WERI-Rb-1 (cell line): ENCODE results near the gene TAP2.
A peak's percentile ranks its signal among the peaks of the same experiment; 100 is the strongest.

ENCODE experiments used
- DNase-seq: peaks from one replicate; pipeline ENCODE4 v3.0.0-alpha.2; 2020
- H3K27ac ChIP-seq: fragments of 250-450 bp; sonication (Bioruptor Pico); 2 replicates; pipeline ENCODE4 v1.5.1; 2020; ENCODE audit warnings: mild to moderate bottlenecking, moderate library complexity
- H3K27me3 ChIP-seq: fragments of 250-450 bp; sonication (Bioruptor Pico); 2 replicates; pipeline ENCODE4 v1.5.1; 2021; ENCODE audit warnings: mild to moderate bottlenecking, low read depth, moderate library complexity; ENCODE audit not compliant: insufficient read depth, severe bottlenecking
- H3K36me3 ChIP-seq: fragments of 250-450 bp; sonication (Bioruptor Pico); 2 replicates; pipeline ENCODE4 v1.5.1; 2020; ENCODE audit warnings: mild to moderate bottlenecking, moderate library complexity
- H3K4me3 ChIP-seq: 2 replicates; pipeline ENCODE4 v1.5.1; 2011; ENCODE audit warnings: low read depth, mild to moderate bottlenecking, control low read depth, low read length
- H3K9me3 ChIP-seq: fragments of 250-450 bp; sonication (Bioruptor Pico); 2 replicates; pipeline ENCODE4 v1.5.1; 2021; ENCODE audit warnings: mild to moderate bottlenecking, moderate library complexity; ENCODE audit not compliant: severe bottlenecking
- TF ChIP-seq, protein P1 (sequence below): IDR thresholded peaks from 2 replicates; pipeline ENCODE4 v1.5.1; 2011; ENCODE audit warnings: low read depth, mild to moderate bottlenecking, control low read depth, inconsistent platforms, low read length

Gene TAP2

DNA sequence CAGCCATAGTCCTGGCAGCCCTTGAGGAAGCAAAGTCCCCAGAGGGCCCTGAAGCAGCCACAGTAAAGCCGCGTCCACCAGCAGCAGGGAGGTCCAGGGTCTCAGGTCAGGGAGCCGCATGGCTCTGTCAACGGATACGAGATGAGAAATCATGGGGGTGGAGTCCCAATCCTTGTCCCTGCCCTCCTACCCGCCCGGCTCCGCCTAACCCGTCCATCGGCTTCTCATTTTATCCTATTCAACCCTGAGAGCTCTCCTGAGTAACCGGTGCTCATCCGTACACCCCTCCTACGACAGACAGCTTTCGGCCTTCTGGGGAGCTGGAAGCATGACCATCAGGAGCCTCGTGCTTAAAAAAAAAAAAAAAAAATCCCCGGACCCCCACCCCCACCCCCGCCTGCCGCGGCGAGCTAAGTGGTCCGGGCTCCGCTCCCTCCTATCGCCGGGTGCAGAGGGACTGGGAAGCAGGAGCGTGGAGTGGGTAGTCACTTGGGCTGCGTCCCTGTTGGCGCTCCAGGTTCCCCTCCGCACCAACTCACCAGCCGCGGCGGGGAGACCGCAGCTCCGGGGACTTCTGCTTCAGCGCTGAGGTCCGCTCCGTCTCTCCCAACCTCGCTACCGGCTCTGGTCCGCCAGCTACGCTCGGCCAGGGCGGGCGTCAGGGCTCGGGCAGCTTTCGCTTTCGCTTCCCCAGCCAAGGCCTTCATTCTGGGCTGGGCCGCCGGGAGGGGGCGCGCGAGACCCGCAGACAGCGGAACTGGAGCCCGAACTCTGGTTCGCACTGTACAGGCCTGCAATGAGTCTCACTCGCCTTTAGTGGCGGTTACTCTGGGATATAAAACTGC lies at the start of gene TAP2:
TAP2 (minus strand) TSS at position 626 of the 845 bp plus-strand sequence; CDS start at position 120, 506 bp downstream.
- Histone ChIP-seq H3K27ac (peak within 1 kb of the TSS; percentile 79), H3K36me3 (no peaks in the 10 kb centered on the region), H3K4me3 (peak within 1 kb of the TSS; percentile 70), H3K9me3 (no peaks in the 10 kb centered on the region), H3K27me3 (no peaks in the 10 kb centered on the region)
- peak; percentile 98 for DNase-seq
- TF ChIP-seq, protein P1, sequence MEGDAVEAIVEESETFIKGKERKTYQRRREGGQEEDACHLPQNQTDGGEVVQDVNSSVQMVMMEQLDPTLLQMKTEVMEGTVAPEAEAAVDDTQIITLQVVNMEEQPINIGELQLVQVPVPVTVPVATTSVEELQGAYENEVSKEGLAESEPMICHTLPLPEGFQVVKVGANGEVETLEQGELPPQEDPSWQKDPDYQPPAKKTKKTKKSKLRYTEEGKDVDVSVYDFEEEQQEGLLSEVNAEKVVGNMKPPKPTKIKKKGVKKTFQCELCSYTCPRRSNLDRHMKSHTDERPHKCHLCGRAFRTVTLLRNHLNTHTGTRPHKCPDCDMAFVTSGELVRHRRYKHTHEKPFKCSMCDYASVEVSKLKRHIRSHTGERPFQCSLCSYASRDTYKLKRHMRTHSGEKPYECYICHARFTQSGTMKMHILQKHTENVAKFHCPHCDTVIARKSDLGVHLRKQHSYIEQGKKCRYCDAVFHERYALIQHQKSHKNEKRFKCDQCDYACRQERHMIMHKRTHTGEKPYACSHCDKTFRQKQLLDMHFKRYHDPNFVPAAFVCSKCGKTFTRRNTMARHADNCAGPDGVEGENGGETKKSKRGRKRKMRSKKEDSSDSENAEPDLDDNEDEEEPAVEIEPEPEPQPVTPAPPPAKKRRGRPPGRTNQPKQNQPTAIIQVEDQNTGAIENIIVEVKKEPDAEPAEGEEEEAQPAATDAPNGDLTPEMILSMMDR: peak; percentile 96

DNA sequence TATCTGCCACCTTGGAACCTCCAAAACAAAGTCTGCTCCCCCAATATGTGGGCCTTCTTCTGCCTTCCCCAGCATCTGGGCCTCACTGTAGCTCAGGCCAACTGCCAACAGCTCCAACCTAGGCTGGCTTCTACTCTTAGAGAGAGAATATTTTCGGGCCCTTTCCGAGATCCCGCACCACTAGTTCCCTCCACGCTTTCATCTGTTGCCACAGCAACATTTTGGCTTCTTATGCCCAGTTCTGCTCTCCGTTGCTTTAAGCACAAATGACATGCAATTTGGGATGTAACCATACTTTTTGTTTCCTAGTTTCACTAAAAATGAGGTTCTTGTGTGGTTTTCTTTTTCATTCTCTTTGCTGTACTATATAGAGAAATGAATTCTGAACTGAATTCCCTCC lies 49.1 kb upstream of the TAP2 start:
- Histone ChIP-seq H3K27me3 (no peaks in the 10 kb centered on the region), H3K36me3 (no peaks in the 10 kb centered on the region), H3K9me3 (no peaks in the 10 kb centered on the region), H3K4me3 (no peak overlapping the region), H3K27ac (no peak overlapping the region)
- no peak for DNase-seq
- TF ChIP-seq, protein P1: no peak

DNA sequence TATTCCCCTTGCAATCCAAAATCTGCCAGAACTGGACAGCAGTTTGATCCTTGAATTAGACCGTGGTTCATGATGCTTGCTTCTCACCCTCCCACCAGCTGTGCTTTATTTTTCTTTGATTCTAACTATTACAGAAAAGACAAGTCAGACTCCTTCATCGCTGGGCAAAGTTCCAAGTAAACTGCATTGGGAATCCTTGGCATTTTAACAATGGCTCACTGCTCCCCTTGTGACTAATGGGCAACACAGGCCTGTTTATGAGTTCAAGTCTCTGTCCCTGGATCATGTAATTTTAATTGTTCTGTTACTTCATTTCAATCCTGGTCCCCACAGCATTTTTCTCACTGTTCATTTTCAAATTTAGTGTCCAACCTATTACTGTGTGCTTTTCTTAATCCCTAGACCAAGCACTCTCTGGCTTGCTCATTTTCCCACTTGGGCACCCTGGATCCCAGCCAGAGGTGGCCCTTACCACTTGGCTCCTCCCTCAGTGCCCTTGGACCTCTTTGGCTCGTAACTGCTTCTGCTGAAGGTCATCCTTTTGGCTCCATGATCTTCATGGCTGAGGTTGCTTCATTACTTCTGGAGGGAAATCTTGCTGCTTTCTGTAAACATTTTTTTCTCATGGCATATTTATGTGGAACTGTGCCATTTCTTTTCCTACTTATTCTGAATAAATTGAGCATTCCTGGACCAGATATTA lies 48.3 kb upstream of the TAP2 start:
- Histone ChIP-seq H3K4me3 (no peak overlapping the region), H3K27ac (no peak overlapping the region), H3K9me3 (no peaks in the 10 kb centered on the region), H3K27me3 (no peaks in the 10 kb centered on the region), H3K36me3 (no peaks in the 10 kb centered on the region)
- TF ChIP-seq, protein P1: no peak
- DNase-seq: no peak

DNA sequence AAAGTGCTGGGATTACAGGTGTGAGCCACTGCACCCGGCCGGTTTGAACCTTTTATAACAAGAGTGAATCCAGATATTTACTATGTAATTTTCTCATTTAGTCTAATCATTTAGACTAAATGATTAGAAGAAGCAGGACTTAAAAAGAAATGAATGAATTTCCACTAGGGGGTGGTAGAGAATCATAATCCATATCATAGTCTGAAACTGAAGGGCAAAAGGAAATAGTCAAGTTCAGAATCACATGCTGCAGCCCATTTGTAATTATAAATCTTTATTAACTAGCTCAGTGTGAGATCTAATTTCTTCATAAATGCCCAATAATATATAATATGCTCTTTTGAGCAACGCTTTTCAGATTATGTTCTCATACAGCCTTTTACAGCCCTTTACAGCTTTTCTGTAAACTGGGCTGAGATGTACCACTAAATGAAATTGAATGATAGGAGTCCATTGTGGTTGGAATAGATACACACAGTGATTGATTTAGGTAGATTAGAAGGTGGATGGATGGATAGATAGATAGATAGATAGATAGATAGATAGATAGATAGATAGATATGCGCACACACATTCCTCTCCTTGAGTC lies 47.3 kb upstream of the TAP2 start:
- Histone ChIP-seq H3K9me3 (no peaks in the 10 kb centered on the region), H3K4me3 (no peak overlapping the region), H3K36me3 (no peaks in the 10 kb centered on the region), H3K27me3 (no peaks in the 10 kb centered on the region), H3K27ac (no peak overlapping the region)
- TF ChIP-seq, protein P1: 0 out of 2 replicates have a peak, but pooled peaks have one; percentile 20
- no peak for DNase-seq

DNA sequence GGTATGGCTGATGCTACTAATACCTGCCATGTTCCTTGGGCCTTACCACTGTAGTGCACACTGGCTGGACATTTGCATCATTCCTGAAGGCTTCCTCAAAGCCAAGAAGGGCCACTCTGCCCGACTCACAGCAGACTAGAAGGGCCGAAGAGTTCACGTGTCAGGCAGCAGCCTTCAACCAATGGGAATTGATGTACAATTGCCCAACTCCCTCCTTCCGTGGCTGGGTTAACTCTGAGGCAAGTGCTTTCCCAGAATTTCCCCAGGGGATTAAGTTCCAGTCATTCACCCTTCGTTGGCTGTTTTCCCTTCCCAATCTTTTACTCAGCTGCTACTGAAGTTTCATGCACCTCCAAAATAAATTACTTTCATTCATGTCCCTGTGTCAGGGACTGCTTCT lies 45.2 kb upstream of the TAP2 start:
- TF ChIP-seq, protein P1: no peak
- H3K9me3 ChIP-seq: no peaks in the 10 kb centered on the region
- no peaks in the 10 kb centered on the region for H3K27me3 ChIP-seq
- H3K36me3 ChIP-seq: no peaks in the 10 kb centered on the region
- no peak overlapping the region for H3K27ac ChIP-seq
- H3K4me3 ChIP-seq: no peak overlapping the region
- DNase-seq: no peak
